NCI-H748 treated with DMSO at 0.1 percent for 48 hours (cell line): Measurements from ENCODE around the gene GAS2.
A peak's percentile ranks its signal among the peaks of the same experiment; 100 is the strongest.

Experiments
- DNase-seq: peaks from one replicate; lab custom pipeline; 2025; lab: John Stamatoyannopoulos, UW

GAS2 gene

DNA sequence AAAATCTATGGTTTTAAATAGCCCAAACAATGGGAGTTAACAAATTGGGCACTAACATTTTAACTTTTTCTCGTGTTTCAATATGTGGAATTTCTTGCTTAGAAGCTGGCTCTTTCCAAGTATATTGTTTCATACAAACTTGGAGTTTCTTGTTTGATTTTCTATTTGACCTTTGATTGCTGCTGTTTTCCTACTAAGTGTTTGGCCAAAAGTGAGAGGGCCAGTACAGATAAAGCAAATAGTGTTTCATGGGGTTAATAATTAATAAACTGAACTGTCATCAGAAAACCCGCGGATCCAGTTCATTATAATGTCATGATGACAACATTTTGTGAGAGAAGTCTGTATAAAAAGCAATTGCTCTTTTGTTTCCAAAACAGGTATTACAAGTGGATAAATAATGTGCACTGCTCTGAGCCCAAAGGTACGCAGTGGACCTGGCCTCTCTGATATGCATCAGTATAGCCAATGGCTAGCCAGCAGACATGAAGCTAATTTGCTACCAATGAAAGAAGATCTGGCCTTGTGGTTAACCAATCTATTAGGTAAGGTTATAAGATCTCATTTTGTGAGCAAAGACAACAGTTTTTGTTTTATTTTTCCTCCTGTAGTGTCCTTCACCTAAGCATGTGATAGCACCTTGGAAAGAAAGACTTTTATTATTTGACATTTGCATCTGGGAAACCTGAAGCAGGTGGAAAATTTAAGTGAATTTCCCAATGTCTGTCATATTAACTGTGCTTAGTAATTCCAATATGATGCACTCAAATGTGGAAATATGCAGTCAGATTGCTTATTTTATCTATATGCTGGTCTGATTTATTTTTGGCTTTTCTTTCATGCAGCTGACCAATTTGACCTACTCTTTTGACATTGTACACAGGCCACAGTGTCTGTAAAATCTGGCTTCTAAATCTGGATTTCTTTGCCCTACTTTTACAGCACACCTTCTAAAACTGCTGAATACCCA lies 8.3 kb downstream of the GAS2 start:
- DNase-seq, result no peak

DNA sequence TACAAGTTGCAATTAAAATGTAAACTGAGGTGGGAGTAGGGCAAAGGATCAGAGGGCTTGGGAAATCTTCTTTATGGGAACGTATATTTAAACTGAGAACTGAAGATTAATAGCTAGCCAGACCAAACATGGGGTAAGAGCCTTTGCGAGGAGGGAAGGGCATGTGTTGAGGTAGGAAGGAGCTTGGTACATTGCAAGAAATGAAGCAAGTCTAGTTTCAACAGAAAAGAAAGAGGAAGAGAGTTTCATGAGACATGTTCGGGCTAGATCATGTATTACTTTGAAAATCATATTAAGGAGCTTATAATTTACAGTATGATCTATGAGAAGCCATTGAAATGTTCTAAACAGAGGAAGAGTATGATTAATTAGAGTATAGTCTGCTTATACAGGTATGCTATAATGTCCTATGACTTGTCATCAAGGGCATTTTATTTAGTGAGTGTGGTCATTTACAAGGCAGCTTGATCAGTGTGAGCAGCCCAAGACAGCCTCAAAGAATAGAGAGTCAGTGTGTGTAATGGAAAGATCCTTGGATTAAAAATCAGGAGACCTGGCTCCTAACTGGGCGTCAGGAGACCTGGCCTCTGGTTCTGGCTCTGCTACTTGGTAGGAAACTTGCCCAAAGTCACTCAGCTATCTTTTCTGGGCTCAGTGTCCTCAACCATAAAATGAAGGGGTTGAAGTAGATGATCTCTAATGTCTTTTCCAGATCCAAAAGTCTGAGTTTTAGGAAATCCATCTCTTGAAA lies 10.9 kb downstream of the GAS2 start:
- no peak for DNase-seq

DNA sequence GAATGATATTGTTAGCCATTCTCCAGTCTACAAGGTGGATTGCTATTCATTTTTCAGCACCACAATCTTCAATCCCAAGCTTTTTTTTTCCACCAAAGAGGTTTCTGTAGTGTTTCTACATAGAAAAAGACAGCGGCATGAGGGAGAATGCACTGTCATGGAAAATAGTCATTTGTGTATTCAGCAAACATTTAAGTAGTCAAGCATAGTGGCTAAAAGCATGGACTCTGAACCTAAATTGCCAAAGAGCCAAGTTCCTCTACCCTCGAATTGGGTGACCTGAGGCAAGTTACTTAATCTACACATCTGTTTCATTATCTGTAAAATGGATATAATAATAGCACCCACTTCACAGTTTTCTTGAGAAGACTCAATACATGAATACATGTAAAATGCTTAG lies 14.2 kb downstream of the GAS2 start:
- no peak for DNase-seq

DNA sequence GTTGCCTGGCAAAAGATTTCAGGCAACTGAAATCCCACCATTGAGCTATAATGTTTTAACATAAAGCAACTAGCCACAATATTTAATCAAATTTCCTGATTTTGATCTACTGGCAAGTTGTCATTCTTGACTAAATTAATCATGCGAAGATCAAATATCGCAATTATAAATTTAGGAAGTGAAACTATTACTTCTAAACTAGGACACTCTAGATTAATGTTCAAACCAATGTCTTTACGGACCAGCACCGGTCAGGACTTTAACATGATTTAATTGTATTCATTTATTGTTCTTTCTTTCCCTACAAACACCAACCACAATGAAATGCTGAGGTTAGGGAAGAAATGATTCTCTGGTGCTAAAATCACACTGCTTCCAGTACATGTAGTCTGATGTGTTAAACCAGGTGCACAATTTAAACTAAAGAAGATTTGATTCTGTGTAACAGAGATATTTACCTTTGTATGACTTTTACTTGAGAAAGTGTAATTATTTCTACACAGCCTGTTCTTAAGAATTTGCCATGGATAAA lies 14.9 kb downstream of the GAS2 start:
- DNase-seq, result no peak

DNA sequence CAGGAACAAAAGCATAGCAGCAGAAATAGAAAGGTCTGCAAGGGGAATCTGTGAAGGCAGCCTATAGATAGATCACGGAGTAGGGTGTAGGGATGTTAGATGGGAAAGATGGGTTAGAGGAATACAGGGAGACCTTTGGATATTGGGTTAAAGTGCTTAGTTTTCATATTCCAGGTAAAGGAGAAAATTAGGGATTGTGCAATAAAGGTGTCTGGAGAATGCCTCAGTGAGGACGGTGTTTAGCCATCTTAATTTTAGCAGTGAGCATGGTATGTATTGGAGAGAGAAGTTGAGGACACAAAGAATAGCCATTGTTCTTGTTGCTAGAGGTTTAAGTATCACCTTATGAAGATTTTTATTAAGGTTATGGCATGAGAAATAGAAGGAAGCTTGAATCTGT lies 17.7 kb downstream of the GAS2 start:
- DNase-seq, result no peak

DNA sequence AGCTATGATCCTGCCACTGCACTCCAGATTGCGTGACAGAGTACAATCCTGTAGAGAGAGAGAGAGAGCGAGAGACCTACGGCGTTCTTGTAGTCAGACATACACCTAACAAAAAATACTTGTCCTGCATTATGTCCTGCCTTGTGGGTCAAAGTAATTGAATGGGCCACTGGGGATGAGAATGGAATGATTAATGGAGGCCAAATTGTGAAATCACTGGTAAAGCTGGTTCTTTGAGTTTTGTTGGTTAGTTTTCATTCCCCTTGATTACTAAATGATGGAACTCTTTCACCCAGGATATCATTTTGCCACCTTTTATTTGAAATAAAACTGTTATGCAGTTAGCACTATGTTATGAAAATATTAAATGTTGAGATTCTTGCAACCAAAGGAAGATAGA lies 18.7 kb downstream of the GAS2 start:
- DNase-seq, result no peak

DNA sequence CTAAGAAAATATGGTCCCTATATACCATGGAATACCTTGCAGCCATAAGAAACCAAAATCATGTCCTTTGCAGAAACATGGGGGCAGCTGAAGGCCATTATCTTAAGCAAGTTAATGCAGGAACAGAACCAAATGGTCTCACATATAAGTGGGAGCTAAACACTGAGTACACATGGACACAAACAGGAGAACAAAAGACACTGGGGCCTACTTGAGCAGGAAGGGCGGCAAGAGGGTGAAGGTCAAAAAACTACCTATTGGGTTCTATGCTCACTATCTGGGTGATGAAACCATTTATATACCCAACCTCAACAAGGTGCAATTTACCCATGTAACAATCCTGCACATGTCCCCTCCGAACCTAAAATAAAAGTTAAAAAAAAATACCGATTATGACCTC lies 22.5 kb downstream of the GAS2 start:
- no peak for DNase-seq

DNA sequence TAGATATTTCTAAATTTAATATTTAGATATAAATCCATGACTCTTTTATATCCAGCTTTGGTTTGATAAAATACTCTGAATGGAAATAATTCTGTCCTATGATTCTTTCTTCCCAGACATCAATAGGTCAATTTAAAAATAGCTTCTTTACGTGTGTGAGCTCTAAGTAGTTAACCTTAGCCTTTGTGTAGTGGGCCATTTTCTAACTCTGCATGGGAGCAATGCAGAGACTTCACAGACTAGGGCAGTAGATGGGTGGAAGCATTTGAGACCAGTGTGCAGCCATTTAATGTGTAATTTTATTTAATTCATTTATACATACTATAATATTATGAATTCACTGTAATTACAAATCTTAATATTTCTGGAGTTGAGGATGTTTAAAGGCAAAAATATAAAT lies 23.8 kb downstream of the GAS2 start:
- DNase-seq, result no peak

DNA sequence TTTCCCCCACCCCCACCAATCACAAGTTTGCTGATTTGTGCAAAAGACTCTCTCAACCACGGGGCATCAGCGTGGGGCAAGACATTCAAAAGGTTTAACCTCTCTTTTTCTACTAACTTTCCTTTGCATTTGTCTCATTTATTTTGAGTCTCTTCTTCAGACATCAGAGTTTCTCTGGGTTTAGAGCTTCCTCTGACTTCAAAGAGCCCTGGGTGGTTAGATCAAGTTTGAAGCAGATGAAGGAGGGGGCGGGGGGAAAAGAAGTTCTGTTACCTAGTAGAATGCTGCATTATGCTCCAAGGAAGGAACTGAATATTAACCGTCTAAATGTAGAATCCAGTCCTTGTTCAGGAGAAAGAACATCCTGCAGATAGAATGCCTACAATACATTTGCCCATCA lies 24.5 kb downstream of the GAS2 start:
- no peak for DNase-seq

DNA sequence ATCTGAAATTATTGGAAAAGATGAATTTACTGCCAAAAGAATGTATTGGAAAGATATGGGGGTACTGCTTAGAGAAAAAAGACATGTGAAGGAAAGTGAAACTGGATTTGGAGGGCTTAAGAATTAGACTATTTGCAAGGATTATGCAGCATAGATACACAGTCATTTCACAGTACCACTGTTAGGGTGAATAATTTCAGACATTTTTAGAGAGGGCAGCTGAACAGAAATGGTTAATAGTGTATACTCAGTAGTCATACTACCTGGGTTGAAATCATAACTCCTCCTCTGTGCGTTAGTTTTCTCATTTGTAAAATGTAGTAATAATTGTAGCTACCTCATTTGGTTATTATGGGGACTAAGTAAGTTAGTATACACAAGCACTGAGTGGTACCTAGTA lies 33.0 kb downstream of the GAS2 start:
- no peak for DNase-seq

DNA sequence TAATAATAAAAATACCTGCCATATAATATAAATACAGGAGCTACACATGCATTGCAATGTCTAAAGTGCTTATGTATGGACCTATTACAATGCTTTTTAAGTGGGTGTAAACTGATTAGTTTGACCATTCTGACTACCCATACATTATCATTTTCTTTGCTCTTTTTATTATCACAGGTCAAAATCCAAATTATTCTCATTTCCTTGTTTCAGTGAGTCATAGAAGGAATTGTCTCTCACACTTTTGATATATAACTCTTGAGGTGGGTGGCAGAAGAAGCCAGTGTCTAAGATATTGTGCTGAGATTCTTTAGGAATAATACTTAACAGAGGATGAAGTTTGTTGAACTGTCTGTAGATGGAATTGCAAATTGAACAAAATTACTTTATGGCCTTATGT lies 35.6 kb downstream of the GAS2 start:
- no peak for DNase-seq

DNA sequence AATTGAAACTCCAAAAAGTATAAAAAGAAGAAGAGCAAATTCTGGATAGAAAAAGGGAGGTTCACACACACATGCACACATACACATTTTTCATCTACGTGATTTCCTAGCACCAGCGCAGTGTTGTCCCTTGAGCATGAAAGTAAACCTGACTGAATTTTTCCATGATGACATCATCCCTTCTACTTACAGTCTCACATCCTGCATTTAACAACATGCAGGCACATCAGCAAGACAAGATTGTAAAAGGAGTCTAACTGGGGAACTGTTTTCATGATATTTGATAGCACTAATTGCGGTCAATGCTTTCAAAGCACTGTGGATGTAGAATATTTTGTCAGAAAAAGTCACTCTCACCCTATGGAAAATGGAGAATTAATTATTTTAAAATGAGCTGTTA lies 36.6 kb downstream of the GAS2 start:
- peak; percentile 79 for DNase-seq

DNA sequence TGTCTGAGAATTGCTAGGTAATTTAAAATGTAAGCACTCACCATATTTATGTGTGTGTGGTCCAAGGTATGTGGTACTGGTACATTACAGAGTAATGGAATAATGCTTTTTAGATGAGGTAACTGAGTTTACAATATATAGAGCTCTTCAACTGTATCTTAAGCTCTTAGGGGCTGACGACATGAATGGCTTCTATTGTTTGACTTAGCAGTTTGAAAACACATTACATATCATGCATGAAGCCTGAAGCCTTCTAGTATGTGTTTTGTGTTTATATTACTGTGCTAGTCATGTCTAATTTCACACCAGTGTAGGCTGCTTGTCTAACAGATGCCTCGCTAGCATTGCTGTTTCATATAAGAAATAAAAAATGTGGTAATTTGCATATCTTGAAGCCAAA lies 37.2 kb downstream of the GAS2 start:
- DNase-seq, result peak; percentile 74

DNA sequence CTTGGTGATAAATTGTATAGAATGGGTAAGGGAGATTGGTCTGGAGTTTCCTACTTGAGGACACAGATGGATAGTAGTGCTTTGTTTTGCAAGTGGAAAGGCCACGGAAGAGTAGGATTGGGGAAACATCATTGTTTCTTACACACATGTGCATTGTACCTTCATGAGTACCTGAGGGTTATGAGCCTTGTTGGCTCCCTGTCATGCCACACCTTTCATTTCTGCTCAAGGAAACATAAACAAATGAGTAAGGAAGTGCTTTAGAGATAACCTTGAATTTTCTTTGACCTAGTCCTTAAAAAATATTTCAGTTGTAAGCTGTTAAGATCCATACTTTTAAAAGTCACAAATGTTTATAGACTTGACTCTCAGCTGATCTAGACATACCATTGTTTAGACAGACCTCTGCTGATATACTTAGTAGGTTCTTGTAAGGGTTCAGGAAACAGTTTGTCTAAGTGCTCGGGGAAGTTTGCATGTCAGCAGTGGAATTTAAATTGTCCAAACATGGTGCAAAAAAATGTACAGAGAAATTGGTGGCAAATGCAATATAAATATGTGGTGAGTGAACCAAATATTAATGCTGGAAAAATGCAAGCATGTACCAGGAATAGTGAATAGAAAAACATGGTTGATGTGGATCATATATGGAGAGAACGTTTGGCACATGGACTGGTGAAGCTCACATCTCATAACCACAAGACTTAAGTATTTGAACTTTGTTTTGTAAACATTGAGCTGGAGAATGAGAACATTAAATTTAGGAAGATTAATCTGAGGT lies 40.9 kb downstream of the GAS2 start:
- no peak for DNase-seq

DNA sequence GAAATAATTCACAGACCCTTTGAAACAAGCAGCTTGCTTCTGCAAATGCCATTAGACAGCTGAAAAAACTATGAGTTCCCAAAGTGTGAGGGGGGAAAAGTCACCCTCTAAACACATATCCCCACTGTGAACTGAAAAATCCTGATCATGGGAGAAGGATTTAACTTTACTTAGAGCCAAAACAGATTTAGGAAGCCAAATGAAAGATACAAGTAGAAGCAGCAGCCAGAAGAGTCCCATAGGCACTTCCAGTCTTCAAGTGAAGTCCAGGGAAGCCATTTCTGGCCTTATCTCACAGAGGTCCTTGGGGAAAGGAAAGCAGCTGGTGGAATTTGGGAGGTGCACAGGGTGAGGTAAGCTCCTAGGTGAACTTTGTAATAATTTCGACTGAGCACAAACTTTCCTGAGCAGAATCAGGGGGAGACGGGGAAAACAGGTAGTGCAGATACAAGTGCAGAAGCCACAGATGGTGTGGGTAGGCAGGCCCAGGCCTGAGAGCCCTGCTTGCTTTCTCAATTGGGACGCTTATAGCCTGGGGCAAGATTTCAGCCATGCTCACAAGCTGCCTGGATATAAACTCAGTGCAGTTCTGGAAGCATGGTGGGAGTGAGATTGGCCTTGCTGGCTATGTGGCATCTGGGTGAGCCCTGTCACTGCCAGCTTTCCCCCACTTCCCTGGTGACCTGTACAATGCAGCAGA lies 44.8 kb downstream of the GAS2 start:
- DNase-seq, result no peak

DNA sequence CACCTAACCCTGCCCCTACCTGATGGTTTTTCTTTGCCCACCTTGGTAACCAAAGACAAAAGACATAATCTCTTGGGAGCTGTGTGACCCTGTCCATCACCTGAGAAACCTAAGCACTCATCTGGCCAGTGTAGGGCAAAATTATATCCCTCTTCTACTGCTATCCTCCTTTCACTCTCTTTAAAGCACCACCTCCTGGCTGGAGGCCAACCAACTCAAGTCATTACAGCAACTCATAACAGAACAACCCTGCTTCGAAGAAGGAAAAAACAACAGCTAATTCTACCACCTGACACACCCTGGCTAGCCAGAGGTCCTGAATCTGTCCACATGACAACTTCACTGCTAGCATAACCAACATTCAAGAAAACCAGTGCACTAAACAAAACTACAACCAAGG lies 45.5 kb downstream of the GAS2 start:
- DNase-seq, result no peak

DNA sequence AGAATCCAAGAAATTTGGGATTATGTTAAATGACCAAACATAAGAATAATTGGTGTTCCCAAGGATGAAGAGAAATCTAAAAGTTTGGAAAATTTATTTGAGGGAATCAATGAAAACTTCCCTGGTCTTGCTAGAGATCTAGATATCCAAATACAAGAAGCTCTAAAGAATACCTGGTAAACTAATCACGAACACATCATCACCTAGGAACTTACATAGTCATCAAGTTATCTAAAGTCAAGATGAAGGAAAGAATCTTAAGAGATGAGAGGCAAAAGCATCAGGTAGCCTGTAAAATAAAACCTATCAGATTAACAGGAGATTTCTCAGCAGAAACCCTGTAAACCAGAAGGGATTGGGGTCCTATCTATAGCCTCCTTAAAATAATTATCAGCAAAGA lies 46.9 kb downstream of the GAS2 start:
- DNase-seq, result no peak

DNA sequence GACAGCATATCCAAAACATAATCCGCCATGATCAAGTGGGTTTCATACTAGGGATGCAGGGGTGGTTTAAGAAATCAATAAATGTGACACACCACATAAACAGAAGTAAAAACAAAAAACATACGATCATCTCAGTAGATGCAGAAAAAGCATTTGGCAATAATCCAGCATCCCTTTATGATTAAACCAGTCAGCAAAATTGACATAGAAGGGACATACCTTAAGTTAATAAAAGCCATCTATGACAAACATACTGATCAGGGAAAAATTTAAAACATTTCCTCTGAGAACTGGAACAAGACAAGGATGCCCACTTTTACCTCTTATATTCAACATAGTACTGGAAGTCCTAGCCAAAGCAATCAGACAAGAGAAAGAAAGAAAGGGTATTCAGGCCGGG lies 49.6 kb downstream of the GAS2 start:
- DNase-seq, result no peak

DNA sequence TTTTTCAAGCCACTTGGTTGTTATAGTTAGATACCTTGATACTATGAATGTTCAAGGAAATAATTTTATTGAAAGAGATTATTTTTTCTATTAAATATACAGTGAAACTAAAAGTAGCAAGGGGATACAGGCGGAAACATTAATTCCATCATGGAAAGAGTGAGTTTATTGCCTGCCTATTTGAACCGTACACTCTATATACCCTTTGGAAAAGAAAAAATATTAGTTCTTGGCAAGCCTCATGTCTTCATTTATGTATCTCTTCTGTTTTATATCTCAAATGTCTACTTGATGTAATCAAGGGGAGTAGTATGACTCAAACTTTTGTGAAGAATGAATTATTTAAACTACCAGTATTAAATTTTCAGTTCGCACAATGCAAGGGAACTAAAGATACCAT lies 54.0 kb downstream of the GAS2 start:
- DNase-seq, result no peak

DNA sequence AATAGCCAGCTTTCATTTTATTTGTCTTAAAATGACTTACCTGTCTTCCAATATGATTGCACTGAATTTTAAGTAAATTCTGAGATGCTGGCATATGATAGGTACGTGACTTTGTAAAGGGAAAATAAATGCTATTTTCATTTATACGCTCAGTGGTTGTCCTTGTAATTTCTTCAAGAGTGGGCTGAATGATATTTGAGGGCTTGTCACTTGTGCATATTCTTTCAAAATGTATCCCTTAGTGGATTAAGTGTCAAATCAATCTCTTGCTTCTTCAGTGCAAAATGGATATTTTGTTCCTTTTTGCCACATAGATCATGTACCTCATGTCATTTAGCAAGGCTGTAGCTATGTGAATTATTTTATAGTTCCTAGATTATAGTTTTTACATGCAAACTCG lies 56.9 kb downstream of the GAS2 start:
- DNase-seq, result no peak

DNA sequence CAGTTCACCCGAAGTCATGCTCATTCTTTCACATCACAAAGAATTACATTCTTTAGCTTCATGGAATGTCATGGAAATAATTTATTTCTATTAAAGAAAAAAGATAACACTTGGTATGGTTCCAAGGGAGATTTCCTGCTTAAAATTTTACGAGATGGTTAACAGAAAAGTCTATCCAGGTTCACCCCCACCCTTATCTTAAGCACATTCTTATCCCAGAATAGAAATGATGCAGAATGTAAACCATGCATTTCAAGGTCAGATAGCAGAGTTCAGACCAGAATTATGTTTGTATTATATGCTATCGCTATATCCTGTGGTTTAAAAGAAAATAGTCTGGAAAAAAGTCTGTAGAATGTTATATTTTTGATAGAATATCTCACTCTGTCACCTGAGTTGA lies 58.7 kb downstream of the GAS2 start:
- DNase-seq, result no peak
